HG03175 (cell line): ENCODE measurements around the gene FOXA1.

Source experiments
- ATAC-seq: cut with Tn5 transposase; IDR thresholded peaks from one replicate; pipeline ENCODE4 v1.9.1; 2021; ENCODE audit warnings: mild to moderate bottlenecking, moderate library complexity; ENCODE audit not compliant: unreplicated experiment

The FOXA1 gene

DNA sequence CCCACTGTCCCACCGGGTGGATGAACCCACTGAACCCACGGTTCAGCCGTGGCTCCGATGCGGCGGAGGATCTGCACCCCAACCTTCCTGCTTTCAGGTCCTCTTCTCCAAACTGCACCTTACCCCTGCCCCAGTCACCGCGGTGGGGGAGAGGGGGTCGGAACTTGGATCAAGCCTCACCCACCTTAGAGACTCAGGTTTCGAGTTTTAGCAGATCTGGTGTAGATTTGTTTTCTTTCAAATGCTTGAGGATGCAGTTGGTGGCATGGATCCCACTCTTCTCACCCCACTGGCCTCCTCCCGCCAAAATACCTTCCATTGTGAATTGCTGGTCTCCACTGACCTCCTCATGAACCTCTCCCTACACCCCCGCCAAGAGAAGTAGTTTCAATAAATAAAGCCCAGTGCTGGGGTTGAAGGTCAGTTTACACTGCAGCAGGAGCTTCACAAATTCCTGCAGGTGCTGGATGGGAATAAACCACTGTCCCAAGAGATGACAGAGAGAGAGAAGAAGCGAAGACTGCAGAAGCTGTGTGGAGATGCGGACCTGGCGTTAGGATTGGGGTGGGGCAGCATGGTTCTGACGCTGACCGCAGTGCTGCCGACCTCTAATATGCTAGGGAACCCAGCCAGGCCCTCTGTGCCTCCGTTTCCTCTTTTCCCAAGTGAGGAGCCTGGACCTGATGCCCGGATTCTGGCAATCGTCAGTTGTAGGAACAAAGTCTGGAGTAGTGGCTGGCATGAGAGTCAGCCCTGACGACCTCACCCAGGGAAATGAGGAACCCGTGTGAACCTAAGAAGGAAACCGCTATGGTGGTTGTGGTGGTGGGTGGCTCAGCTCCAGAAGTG lies 7.8 kb upstream of the FOXA1 start:
- no peak for ATAC-seq

DNA sequence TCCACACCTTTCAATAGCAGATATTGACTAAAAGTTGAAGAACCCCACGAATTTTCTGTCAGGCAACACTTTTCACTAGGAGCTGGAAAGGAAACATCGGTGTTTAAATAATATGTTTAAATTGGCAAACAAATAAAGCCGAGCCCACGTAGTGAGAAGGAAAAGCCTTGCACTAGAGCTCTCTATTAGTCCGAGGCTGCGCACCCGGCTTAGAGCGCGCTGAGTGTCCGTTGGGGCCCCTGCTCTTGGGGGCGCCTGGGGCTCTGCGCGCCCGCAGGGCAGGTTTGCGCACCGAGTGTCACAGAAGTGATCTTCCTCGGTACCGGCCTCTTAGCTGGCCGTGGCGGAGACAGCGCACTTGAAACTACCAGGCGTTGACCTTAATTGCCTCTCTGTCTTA lies 6.8 kb upstream of the FOXA1 start:
- ATAC-seq: no peak

- no peak for ATAC-seq
Measured at GRCh38 chr14:37600880-37601741, 6.1 kb upstream of the FOXA1 start.

GRCh38 chr14:37599507-37600368 lies 4.7 kb upstream of the FOXA1 start:
- ATAC-seq: no peak

DNA sequence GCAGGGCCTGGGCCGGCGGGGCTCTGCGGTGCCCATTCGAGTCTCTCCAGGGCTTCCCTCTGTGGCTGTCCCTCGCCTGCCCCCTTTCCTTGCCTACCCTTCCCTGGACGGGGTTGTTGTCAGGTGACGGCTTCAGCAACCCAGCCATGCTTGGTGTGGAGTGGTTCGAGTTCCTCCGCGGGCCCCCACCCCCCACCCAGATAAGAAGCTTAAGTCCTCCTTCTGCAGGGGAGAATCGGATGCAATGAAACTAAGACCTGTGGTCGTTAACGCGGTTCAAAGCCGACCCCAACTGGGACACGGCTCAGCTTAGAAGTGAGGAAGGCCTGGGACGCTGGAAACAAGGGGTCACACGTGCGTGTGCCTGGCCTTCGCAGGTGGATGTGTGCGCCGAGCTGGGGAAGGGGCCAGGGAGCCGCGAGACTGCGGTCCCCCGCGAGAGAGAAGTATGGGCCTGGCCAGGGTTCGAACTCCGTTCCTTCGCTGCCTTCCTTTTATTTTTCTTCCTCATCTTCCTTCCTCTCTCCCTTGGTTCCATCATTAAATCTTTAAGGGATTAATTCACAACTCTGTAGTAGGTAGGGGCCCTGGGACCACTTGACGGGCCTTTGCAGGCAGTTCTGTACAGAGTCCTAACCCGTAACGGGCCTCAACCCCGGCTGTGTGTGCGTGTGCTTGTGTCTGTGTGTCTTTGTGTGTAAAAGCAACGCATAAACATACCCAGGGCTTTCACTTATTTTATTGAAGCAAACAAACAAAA lies 3.9 kb upstream of the FOXA1 start:
- ATAC-seq: no peak

DNA sequence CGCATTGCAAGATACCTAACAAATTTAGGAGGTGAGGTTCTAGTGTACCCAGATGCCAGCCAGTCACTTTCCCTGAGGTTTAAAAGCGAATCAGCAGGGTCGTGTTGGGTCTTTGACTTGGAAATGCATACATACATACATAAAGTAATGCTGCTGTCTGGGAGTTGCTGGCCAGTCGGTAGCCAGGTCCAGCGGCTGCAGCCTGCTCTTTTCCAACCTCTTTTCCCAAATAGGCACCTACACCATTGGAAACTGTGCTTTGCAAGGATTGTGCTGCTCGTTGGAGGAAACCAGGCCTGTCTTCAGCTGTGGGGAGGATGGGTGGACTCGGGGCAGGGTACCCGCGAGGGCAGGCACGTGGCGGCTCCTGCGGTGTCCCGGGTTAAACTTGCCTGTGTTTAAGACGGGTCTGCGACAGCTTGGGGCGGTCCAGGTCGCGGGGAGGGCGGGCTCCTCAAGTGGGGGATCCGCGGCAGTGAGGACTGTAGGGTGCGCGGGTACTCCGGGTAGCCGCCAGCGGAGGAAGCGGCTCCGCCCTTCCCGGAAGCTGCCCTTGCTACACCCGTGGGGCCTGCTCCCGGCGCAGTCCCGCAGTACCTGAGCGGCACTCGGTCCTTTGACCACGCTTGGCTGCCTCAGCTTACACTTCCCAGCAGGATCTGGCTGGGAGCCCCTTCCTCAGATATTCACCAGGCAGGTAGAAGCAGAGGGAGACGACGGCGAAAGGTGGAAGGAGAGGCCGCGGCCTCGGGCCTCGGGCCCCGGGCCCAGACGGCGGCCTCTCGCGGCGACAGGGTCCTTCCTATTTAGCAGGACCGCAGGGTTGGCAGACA lies 3.1 kb upstream of the FOXA1 start:
- no peak for ATAC-seq

DNA sequence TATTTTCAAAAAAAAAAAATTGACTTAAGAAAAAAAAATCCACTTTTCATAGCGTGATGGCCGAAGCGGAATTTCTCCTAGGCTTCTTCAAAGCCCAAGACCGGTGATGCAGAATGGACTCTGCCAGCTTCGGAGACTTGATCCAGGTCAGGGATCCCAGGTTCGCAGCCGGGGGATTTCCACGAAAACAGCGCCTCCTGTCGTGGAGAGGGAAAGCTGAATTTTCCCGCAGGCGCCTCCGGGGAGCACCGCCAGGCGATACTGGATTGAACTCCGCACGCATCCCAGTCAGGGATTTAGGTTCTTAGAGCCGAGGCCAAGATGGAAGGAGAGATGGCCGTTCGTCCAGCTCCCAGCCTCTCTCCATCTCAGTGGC lies 2.5 kb upstream of the FOXA1 start:
- no peak for ATAC-seq

DNA sequence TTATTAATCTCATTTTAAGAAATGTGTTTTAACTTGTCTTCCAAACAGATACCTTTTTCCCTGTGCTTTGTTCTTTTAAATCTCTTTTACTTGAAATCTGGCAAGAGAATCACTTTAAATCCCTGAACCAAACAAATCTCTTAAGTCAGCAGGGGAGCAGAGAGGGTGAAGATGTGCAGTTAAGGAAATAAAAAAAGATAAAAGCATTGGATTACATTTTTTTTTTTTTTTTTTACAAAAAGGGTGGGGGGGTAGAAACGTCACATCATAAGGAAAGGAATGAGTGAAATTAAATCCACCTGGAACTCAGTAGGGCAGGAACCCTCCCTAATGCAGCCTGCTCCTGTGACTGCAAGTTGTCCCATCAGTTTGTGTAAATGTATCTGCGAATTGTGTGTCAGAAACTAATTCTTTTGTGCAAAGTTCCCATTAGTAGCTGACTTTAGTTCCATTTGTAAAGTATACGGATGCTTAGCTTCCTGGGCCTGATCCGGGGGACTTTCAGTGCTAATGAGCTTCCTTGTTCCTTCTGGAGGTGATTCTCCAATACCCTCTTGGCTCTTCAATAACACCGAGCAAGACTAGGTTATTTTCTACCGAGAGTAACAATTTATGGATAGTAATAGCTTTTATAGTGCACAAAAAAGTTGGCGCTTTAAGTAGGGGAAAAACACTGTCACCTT lies 1.9 kb upstream of the FOXA1 start:
- no peak for ATAC-seq

DNA sequence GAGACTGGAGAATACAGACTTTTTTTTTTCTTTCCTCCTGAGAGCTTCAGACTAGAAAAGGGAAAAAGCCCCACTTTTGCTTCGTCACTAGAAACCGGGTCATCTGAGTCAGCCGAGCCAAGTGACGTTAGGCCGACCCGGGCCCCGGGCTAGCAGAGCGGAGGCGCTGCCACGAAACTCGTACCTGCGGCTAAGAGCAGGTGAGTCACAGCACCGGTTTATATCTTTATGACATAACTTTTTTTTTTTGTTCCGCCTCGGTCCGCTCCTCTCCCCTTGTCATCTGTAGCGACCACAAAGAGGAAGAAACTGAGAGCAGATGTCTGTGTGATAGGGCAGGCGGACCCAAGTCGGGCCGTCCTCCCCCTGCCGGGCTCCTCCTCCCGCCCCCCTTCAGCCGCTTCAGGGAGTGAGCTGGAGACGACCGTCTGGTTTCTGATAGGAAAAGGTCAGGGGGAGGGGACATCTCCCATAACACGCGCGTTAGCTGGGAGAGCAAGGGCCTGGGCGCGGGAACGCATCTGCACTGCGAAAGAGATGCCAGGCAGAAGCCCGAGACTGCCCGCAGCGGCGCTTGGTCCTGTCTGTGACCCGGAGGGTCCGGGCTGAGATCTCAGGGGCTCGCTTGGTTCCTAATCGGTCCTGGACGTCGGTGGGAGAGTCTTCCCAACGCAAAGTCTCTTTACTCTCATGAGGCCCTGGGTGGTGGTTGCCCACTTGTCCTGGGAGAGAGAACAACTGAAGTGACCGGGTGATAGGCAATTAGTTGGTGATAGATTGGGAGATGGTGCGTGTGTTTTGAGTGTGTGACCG lies 966 bp upstream of the FOXA1 start:
- ATAC-seq: no peak

- ATAC-seq: no peak
Measured at GRCh38 chr14:37594238-37594970, 645 bp downstream of the FOXA1 start.

GRCh38 chr14:37593511-37594237 lies 1.4 kb downstream of the FOXA1 start:
- no peak for ATAC-seq

DNA sequence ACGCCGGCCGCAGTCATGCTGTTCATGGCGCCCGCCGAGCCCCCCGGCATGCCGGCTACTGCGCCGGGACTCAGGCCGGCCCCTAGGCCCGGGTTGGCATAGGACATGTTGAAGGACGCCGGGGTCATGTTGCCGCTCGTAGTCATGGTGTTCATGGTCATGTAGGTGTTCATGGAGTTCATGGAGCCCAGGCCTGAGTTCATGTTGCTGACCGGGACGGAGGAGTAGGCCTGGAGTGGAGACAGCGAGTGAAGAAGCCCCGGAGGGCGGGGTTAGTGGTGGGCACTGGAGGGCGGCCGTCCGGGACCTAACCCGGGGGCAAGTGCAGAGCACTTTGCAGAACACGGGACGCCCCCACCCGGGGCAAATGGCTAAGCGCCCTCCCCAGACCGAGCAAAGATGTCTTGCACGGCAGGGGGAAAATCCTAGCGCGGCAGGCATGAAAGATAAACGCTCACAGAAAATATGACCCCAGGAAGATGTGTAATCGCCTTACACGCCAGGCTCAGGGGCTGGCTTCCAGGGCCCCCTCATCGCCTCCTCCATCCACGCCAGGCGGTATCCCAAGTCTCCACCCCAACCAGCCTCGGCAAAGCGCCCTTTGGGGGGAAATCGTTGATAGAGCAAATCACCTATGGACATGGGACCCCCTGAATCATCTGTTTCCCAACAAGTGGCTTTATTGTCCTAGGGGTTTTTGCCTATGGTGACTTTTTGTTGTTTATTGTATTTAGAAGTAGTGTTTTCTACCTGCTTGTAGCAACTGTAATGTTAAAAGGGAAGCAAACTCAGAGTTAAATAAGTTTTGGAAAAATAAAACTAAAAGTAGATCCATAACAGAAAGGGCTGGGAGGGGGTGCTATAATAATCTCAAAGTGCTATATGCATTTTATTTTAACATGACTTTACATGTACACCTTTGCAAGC lies 2.3 kb downstream of the FOXA1 start:
- no peak for ATAC-seq

GRCh38 chr14:37591941-37592481 lies 3.0 kb downstream of the FOXA1 start:
- no peak for ATAC-seq

DNA sequence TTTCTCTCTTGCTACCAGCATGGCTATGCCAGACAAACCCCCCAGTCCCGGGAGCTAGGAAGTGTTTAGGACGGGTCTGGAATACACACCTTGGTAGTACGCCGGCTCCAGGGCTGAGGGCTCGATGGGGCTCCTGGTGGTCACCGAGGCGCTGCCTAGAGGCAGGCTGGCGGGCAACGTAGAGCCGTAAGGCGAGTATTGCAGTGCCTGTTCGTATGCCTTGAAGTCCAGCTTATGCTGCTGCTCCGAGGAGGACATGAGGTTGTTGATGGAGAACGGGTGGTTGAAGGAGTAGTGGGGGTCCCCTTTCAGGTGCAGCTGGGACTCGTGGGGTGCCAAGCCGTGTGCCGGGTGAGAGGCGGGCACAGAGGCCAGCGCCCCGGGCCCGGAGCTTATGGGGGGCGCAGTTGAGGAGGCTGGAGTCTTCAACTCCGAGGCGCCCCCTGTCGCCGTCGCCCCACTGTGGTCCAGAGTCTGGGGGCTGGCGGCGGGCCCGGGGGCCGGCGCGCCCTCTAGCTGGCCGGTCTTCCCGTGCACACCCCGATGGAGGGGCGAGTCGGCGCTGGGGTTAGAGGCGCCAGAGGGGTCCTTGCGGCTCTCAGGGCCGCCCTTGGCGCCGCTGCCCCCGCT lies 3.6 kb downstream of the FOXA1 start:
- ATAC-seq: no peak
